Measurements from ENCODE around the gene VAMP1. TPM values are rescaled to one million over a fixed set of nuclear protein-coding genes. Genes with fewer than 3 reads are reported as not detected.
"Not testable (repeated sequence)": the region's sequence is repeated elsewhere in the genome, so short reads cannot be mapped to it uniquely, and the experiment has no call there.

Gene VAMP1
- total RNA-seq, 2 experiments from 2014 or later = 27.7 to 30.2 TPM

GRCh38 chr12:6492838-6493496 is 22.5 kb upstream of the VAMP1 start, which contains the start of gene MRPL51:
MRPL51 (minus strand) TSS chr12:6493262; CDS start chr12:6493136, 126 bp downstream.
- Mint-ChIP-seq H3K27me3 (no peaks in the 10 kb centered on the region), H3K4me1 (ENCODE audit: low read depth) (peaks cover 38% of the 10 kb centered on the region), H3K4me3 (peak within 1 kb of the TSS; percentile 94), H3K9me3 (no peaks in the 10 kb centered on the region), H3K27ac (peak within 1 kb of the TSS; percentile 100), H3K36me3 (peaks cover 39% of the 10 kb centered on the region)
- POLR2A ChIA-PET = interaction anchor here (0.8 to 4.2 kb wide), 14 partner anchors 9 to 260 kb away, joined by 3 to 47 read pairs (median 4); partner anchors contain the start of genes GAPDH, MLF2, TAPBPL and VAMP1
- peak; percentile 97 for DNase-seq
- intact Hi-C loops (cut with micrococcal nuclease) = loop anchor here (1.0 kb wide), 5 partner anchors 23 to 358 kb away; partner anchors contain the start of genes CDCA3, GAPDH, ING4 and VAMP1
- CTCF ChIA-PET = interaction anchor here (0.6 to 2.9 kb wide), 8 partner anchors 22 to 359 kb away, joined by 3 to 11 read pairs (median 6); partner anchors contain the start of genes USP5 and VAMP1

- Mint-ChIP-seq H3K36me3 (peaks cover 24% of the 10 kb centered on the region), H3K4me1 (ENCODE audit: low read depth) (peaks cover 25% of the 10 kb centered on the region)
- intact Hi-C loops (cut with micrococcal nuclease); H3K4me3 Mint-ChIP-seq; H3K27me3 Mint-ChIP-seq; H3K9me3 Mint-ChIP-seq; CTCF ChIA-PET; DNase-seq; H3K27ac Mint-ChIP-seq: not testable (repeated sequence)
- POLR2A ChIA-PET = interaction anchor here (4.2 kb wide), 1 partner anchor 20 kb away, joined by 47 read pairs; the partner anchor contains the start of gene VAMP1
Observed at GRCh38 chr12:6490673-6491072, 20.2 kb upstream of the VAMP1 start.

- DNase-seq = no peak
- ChIA-PET POLR2A (no interaction called here), CTCF (no interaction called here)
- peaks cover 12% of the 10 kb centered on the region for H3K4me1 Mint-ChIP-seq (ENCODE audit: low read depth)
- no peak overlapping the region for H3K27ac Mint-ChIP-seq
- H3K36me3 Mint-ChIP-seq = peaks cover 14% of the 10 kb centered on the region
- intact Hi-C loops (cut with micrococcal nuclease) = no loop called here
- no peak overlapping the region for H3K4me3 Mint-ChIP-seq
- H3K27me3 Mint-ChIP-seq = no peaks in the 10 kb centered on the region
- H3K9me3 Mint-ChIP-seq = no peaks in the 10 kb centered on the region
Observed at GRCh38 chr12:6489449-6489848, 19.0 kb upstream of the VAMP1 start.

GRCh38 chr12:6488240-6488639 is 17.8 kb upstream of the VAMP1 start:
- intact Hi-C loops (cut with micrococcal nuclease) = no loop called here
- H3K9me3 Mint-ChIP-seq = no peaks in the 10 kb centered on the region
- no peak overlapping the region for H3K4me3 Mint-ChIP-seq
- POLR2A ChIA-PET = no interaction called here
- peaks cover 11% of the 10 kb centered on the region for H3K36me3 Mint-ChIP-seq
- H3K4me1 Mint-ChIP-seq (ENCODE audit: low read depth) = peaks cover 10% of the 10 kb centered on the region
- CTCF ChIA-PET = interaction anchor here (0.6 to 1.0 kb wide), 2 partner anchors 44 to 66 kb away, joined by 3 to 6 read pairs; no protein-coding TSS in a partner anchor
- no peaks in the 10 kb centered on the region for H3K27me3 Mint-ChIP-seq
- DNase-seq = no peak
- H3K27ac Mint-ChIP-seq = no peak overlapping the region

GRCh38 chr12:6478416-6478815 is 7.9 kb upstream of the VAMP1 start:
- Mint-ChIP-seq H3K27ac (no peak overlapping the region), H3K9me3 (no peaks in the 10 kb centered on the region), H3K27me3 (no peaks in the 10 kb centered on the region), H3K36me3 (no peaks in the 10 kb centered on the region), H3K4me1 (ENCODE audit: low read depth) (no peaks in the 10 kb centered on the region), H3K4me3 (no peak overlapping the region)
- POLR2A ChIA-PET = no interaction called here
- intact Hi-C loops (cut with micrococcal nuclease) = no loop called here
- DNase-seq = no peak
- CTCF ChIA-PET = no interaction called here

GRCh38 chr12:6477601-6478377 is 7.3 kb upstream of the VAMP1 start:
- CTCF ChIA-PET = not testable (repeated sequence)

GRCh38 chr12:6476489-6476888 is 6.0 kb upstream of the VAMP1 start:
- no peak overlapping the region for H3K4me3 Mint-ChIP-seq

More at GRCh38 chr12:6477601-6478377, 7.3 kb upstream of the VAMP1 start:
- H3K4me3 Mint-ChIP-seq; DNase-seq; H3K9me3 Mint-ChIP-seq; intact Hi-C loops (cut with micrococcal nuclease); POLR2A ChIA-PET; H3K27ac Mint-ChIP-seq; H3K27me3 Mint-ChIP-seq; H3K4me1 Mint-ChIP-seq (ENCODE audit: low read depth); H3K36me3 Mint-ChIP-seq: not testable (repeated sequence)

GRCh38 chr12:6475233-6475975 is 4.9 kb upstream of the VAMP1 start:
- peaks cover 15% of the 10 kb centered on the region for H3K4me1 Mint-ChIP-seq (ENCODE audit: low read depth)
- intact Hi-C loops (cut with micrococcal nuclease); CTCF ChIA-PET; H3K4me3 Mint-ChIP-seq; H3K27ac Mint-ChIP-seq; DNase-seq; POLR2A ChIA-PET; H3K27me3 Mint-ChIP-seq; H3K9me3 Mint-ChIP-seq; H3K36me3 Mint-ChIP-seq: not testable (repeated sequence)

More at GRCh38 chr12:6476489-6476888, 6.0 kb upstream of the VAMP1 start:
- intact Hi-C loops (cut with micrococcal nuclease) = no loop called here
- POLR2A ChIA-PET = no interaction called here
- no peaks in the 10 kb centered on the region for H3K36me3 Mint-ChIP-seq
- peaks cover 7% of the 10 kb centered on the region for H3K4me1 Mint-ChIP-seq (ENCODE audit: low read depth)
- H3K27me3 Mint-ChIP-seq = no peaks in the 10 kb centered on the region
- no peaks in the 10 kb centered on the region for H3K9me3 Mint-ChIP-seq
- CTCF ChIA-PET = no interaction called here
- no peak for DNase-seq
- H3K27ac Mint-ChIP-seq = no peak overlapping the region

GRCh38 chr12:6472491-6472890 is 2.0 kb upstream of the VAMP1 start:
- H3K27ac Mint-ChIP-seq = no peak overlapping the region
- no peaks in the 10 kb centered on the region for H3K27me3 Mint-ChIP-seq
- CTCF ChIA-PET = interaction anchor here (0.8 kb wide), 1 partner anchor 137 kb away, joined by 3 read pairs; no protein-coding TSS in a partner anchor
- no peak overlapping the region for H3K4me3 Mint-ChIP-seq
- peaks cover 15% of the 10 kb centered on the region for H3K36me3 Mint-ChIP-seq
- POLR2A ChIA-PET = interaction anchor here (3.5 to 5.6 kb wide), 2 partner anchors 12 to 59 kb away, joined by 34 to 72 read pairs; no protein-coding TSS in a partner anchor
- H3K9me3 Mint-ChIP-seq = no peaks in the 10 kb centered on the region
- no peak for DNase-seq
- peaks cover 32% of the 10 kb centered on the region for H3K4me1 Mint-ChIP-seq (ENCODE audit: low read depth)
- intact Hi-C loops (cut with micrococcal nuclease) = no loop called here

- H3K4me3 Mint-ChIP-seq = peak overlapping the region; percentile 6
- DNase-seq = no peak
- peaks cover 37% of the 10 kb centered on the region for H3K4me1 Mint-ChIP-seq (ENCODE audit: low read depth)
- POLR2A ChIA-PET = interaction anchor here (1.3 to 5.6 kb wide), 4 partner anchors 12 to 60 kb away, joined by 3 to 72 read pairs (median 40); partner anchors contain the start of genes MRPL51 and NCAPD2
- no peaks in the 10 kb centered on the region for H3K27me3 Mint-ChIP-seq
- CTCF ChIA-PET = interaction anchor here (2.8 kb wide), 1 partner anchor 66 kb away, joined by 11 read pairs; no protein-coding TSS in a partner anchor
- H3K9me3 Mint-ChIP-seq = no peaks in the 10 kb centered on the region
- intact Hi-C loops (cut with micrococcal nuclease) = loop anchor here (2.0 kb wide), 1 partner anchor 137 kb away; no protein-coding TSS in a partner anchor
- peak overlapping the region; percentile 1 for H3K27ac Mint-ChIP-seq
- H3K36me3 Mint-ChIP-seq = peaks cover 20% of the 10 kb centered on the region
Observed at GRCh38 chr12:6471989-6472360, 1.5 kb upstream of the VAMP1 start.

- ChIA-PET POLR2A (interaction anchor here (0.9 to 5.6 kb wide), 19 partner anchors 9 to 382 kb away, joined by 3 to 72 read pairs (median 10); partner anchors contain the start of genes CD27, GAPDH, MRPL51 and NCAPD2), CTCF (interaction anchor here (0.9 to 4.3 kb wide), 10 partner anchors 8 to 133 kb away, joined by 3 to 59 read pairs (median 8); partner anchors contain the start of genes GAPDH, MRPL51 and TAPBPL)
- peak overlapping the region; percentile 88 for H3K4me3 Mint-ChIP-seq
- no peak for DNase-seq
- intact Hi-C loops (cut with micrococcal nuclease) = loop anchor here (1.0 to 2.0 kb wide), 7 partner anchors 7 to 284 kb away; partner anchors contain the start of genes MLF2 and MRPL51
- H3K36me3 Mint-ChIP-seq = peaks cover 38% of the 10 kb centered on the region
- peak overlapping the region; percentile 89 for H3K27ac Mint-ChIP-seq
- no peaks in the 10 kb centered on the region for H3K9me3 Mint-ChIP-seq
- H3K27me3 Mint-ChIP-seq = no peaks in the 10 kb centered on the region
- H3K4me1 Mint-ChIP-seq (ENCODE audit: low read depth) = peaks cover 57% of the 10 kb centered on the region
Observed at GRCh38 chr12:6469609-6470374, 685 bp downstream of the VAMP1 start.
